NCI-H1694 treated with DMSO at 0.1 percent for 48 hours (cell line): ENCODE measurements around the gene DYNLT4.

Experiments used
- DNase-seq: peaks from one replicate; lab custom pipeline; 2025; lab: John Stamatoyannopoulos, UW

The DYNLT4 gene

DNA sequence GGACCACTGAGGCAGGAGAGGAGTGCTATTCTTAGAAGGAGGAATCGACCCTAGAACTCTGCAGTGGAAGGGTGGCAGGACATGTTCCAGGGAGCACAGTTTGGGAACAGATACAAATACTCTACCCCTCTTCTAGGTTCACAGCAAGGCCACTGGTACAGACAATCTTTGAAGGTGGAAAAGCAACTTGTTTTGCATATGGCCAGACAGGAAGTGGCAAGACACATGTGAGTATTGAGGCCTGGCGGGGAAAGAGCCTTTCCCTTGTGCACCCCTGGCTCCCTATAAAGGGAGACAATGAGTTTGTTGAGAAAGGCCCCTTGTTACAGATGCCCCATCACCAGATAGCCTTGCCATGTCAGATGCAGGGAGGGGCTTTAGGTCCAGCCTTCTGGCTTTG is 49.7 kb downstream of the DYNLT4 start:
- no peak for DNase-seq
